Astrocyte (in vitro differentiated cells and primary cell): ENCODE results near the gene POLD2. TPM values are rescaled to one million over a fixed set of nuclear protein-coding genes. Genes with fewer than 3 reads are reported as not detected.

Source experiments
- DNase-seq: peaks from one replicate; pipeline ENCODE4 v3.0.0-alpha.2; 2010; ENCODE audit warnings: low read depth
- FAIRE-seq: peaks from 2 replicates; lab custom pipeline; 2011; peaks lifted over from hg19 to GRCh38; lab: Jason Lieb, UNC
- H2AFZ ChIP-seq: 2 replicates; pipeline ENCODE4 v1.6.0; 2012; ENCODE audit warnings: low read depth, low read length, inconsistent platforms
- H3K27ac ChIP-seq: 2 replicates; pipeline ENCODE4 v1.5.1; 2011; ENCODE audit warnings: low read depth, low read length, inconsistent platforms
- H3K27me3 ChIP-seq: 2 replicates; pipeline ENCODE4 v1.6.0; 2011; ENCODE audit warnings: low read length, inconsistent platforms; ENCODE audit not compliant: insufficient read depth
- H3K36me3 ChIP-seq: 2 replicates; pipeline ENCODE4 v1.5.1; 2011; ENCODE audit warnings: low read length, inconsistent platforms; ENCODE audit not compliant: insufficient read depth
- H3K4me1 ChIP-seq: 2 replicates; pipeline ENCODE4 v1.5.1; 2011; ENCODE audit warnings: low read length, inconsistent platforms; ENCODE audit not compliant: insufficient read depth
- H3K4me2 ChIP-seq: 2 replicates; pipeline ENCODE4 v1.6.0; 2012; ENCODE audit warnings: low read length, inconsistent platforms
- H3K4me3 ChIP-seq: 2 replicates; pipeline ENCODE4 v1.5.1; 2011; ENCODE audit warnings: low read depth, mild to moderate bottlenecking, low read length, inconsistent platforms; ENCODE audit not compliant: insufficient read depth
- H3K79me2 ChIP-seq: 2 replicates; pipeline ENCODE4 v1.6.0; 2012; ENCODE audit warnings: mild to moderate bottlenecking, low read length, inconsistent platforms; ENCODE audit not compliant: insufficient read depth
- H3K9ac ChIP-seq: 2 replicates; pipeline ENCODE4 v1.6.0; 2012; ENCODE audit warnings: mild to moderate bottlenecking, low read length, inconsistent platforms
- H3K9me3 ChIP-seq: 2 replicates; pipeline ENCODE4 v1.5.1; 2012; ENCODE audit warnings: low read depth, mild to moderate bottlenecking, low read length, inconsistent platforms; ENCODE audit not compliant: insufficient read depth
- H4K20me1 ChIP-seq: 2 replicates; pipeline ENCODE4 v1.6.0; 2012; ENCODE audit warnings: low read length, inconsistent platforms; ENCODE audit not compliant: insufficient read depth
- H3K27ac Mint-ChIP-seq: one replicate; pipeline ENCODE4 v1.8.0; 2021; ENCODE audit warnings: mild to moderate bottlenecking, mixed read lengths; ENCODE audit not compliant: unreplicated experiment
- H3K27me3 Mint-ChIP-seq: one replicate; pipeline ENCODE4 v1.8.0; 2021; ENCODE audit warnings: low read depth, mixed read lengths; ENCODE audit not compliant: unreplicated experiment
- H3K36me3 Mint-ChIP-seq: one replicate; pipeline ENCODE4 v1.8.0; 2021; ENCODE audit warnings: low read depth, mixed read lengths; ENCODE audit not compliant: unreplicated experiment
- H3K4me1 Mint-ChIP-seq: one replicate; pipeline ENCODE4 v1.8.0; 2021; ENCODE audit warnings: low read depth, mixed read lengths; ENCODE audit not compliant: unreplicated experiment
- H3K4me3 Mint-ChIP-seq: one replicate; pipeline ENCODE4 v1.8.0; 2021; ENCODE audit warnings: mild to moderate bottlenecking, moderate library complexity, mixed read lengths; ENCODE audit not compliant: unreplicated experiment
- H3K9me3 Mint-ChIP-seq: one replicate; pipeline ENCODE4 v1.8.0; 2021; ENCODE audit warnings: mild to moderate bottlenecking, mixed read lengths; ENCODE audit not compliant: unreplicated experiment
- EZH2 ChIP-seq: IDR thresholded peaks from 2 replicates; pipeline ENCODE4 v1.6.1; 2012; ENCODE audit warnings: mild to moderate bottlenecking, low read length, inconsistent platforms; ENCODE audit not compliant: insufficient read depth
- total RNA-seq: library from RNA; stranded (reverse); gene quantifications from 2 replicates; pipeline ENCODE4 v1.2.1, GENCODE V29; 2021
- TF ChIP-seq, protein P1 (sequence below): IDR thresholded peaks from 2 replicates; pipeline ENCODE4 v1.5.1; 2011; ENCODE audit warnings: low read depth, mild to moderate bottlenecking, inconsistent platforms, low read length, moderate library complexity; ENCODE audit not compliant: insufficient read depth

The POLD2 gene
- total RNA-seq, 1 donor from 2014 or later, result 67.7 TPM

DNA sequence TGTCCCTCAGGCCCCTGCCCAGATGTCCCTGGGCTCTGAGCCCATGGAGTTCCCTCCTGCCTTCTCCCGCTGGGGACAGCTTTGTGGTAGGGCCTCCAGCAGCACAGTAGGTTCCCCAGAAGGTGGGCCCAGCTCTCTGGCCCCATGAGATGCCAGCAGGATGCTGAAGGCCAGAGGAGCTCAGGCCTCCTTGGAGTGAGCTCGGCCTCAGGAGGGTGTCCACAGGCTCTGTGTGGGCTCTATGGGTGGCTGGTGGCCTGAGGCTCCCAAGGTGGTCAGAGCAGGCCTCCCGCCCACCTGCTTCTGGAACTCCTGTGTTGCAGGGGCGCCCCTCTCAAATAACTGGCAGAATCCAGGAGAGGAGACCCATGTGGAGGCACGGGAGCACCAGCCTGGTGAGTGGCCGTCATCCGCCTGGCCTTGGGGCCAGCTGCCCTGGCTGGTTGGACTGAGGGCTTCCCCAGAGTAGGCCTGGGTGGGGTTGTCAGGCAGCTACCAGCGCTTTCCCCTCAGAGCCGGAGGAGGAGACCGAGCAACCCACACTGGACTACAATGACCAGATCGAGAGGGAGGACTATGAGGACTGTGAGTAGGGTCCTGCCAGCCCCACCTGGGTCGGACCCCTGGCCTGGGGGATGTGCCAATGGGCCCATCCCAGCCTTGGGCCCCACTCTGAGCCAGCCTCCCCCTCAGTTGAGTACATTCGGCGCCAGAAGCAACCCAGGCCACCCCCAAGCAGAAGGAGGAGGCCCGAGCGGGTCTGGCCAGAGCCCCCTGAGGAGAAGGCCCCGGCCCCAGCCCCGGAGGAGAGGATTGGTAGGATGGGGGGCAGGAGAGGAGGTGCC, 16.0 kb downstream of the POLD2 start:
- DNase-seq, result no peak
- Histone ChIP-seq H3K9ac (no peak overlapping the region), H3K9me3 (no peaks in the 10 kb centered on the region), H3K4me1 (peaks cover 16% of the 10 kb centered on the region), H3K36me3 (no peaks in the 10 kb centered on the region), H4K20me1 (peaks cover 44% of the 10 kb centered on the region), H3K79me2 (peaks cover 15% of the 10 kb centered on the region), H3K4me3 (no peak overlapping the region), H3K27ac (no peak overlapping the region), H2AFZ (no peak overlapping the region), H3K27me3 (no peaks in the 10 kb centered on the region), H3K4me2 (no peak overlapping the region)
- H3K27me3 Mint-ChIP-seq, result no peaks in the 10 kb centered on the region
- no peak for FAIRE-seq
- TF ChIP-seq, protein P1, sequence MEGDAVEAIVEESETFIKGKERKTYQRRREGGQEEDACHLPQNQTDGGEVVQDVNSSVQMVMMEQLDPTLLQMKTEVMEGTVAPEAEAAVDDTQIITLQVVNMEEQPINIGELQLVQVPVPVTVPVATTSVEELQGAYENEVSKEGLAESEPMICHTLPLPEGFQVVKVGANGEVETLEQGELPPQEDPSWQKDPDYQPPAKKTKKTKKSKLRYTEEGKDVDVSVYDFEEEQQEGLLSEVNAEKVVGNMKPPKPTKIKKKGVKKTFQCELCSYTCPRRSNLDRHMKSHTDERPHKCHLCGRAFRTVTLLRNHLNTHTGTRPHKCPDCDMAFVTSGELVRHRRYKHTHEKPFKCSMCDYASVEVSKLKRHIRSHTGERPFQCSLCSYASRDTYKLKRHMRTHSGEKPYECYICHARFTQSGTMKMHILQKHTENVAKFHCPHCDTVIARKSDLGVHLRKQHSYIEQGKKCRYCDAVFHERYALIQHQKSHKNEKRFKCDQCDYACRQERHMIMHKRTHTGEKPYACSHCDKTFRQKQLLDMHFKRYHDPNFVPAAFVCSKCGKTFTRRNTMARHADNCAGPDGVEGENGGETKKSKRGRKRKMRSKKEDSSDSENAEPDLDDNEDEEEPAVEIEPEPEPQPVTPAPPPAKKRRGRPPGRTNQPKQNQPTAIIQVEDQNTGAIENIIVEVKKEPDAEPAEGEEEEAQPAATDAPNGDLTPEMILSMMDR, result no peak
- TF ChIP-seq EZH2, result no peak
- no peaks in the 10 kb centered on the region for H3K9me3 Mint-ChIP-seq
- H3K36me3 Mint-ChIP-seq, result peaks cover 15% of the 10 kb centered on the region
- no peak overlapping the region for H3K27ac Mint-ChIP-seq
- no peak overlapping the region for H3K4me3 Mint-ChIP-seq
- H3K4me1 Mint-ChIP-seq, result peaks cover 19% of the 10 kb centered on the region

DNA sequence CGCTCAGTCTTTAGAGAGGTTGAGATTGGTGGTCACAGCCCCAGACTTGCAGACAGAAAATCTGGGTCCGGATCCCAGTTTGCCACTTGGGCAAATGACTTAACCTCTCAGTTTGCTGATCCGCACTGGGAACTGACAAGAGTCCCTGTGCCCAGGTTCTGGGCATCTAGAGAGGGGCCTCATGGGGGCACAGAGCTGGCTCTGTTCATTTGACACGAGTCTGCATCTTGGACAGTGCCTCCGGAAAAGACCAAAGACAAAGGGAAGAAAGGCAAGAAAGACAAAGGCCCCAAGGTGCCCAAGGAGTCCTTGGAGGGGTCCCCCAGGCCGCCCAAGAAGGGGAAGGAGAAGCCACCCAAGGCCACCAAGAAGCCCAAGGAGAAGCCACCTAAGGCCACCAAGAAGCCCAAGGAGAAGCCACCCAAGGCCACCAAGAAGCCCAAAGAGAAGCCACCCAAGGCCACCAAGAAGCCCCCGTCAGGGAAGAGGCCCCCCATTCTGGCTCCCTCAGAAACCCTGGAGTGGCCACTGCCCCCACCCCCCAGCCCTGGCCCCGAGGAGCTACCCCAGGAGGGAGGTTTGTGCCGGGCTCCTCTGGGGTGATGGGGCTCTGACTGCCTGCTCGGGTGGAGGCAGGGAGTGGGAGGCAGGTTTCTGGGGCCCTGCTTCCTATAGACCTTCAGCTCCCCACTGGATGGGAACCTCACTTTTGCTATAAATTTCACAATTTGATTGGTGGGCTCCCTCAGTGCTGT, 16.9 kb downstream of the POLD2 start:
- FAIRE-seq (no peak), DNase-seq (no peak)
- TF ChIP-seq, protein P1, result no peak
- TF ChIP-seq EZH2, result no peak
- H3K4me2 ChIP-seq, result peak overlapping the region; percentile 89
- peaks cover 39% of the 10 kb centered on the region for H4K20me1 ChIP-seq
- peaks cover 16% of the 10 kb centered on the region for H3K4me1 ChIP-seq
- H3K9me3 ChIP-seq, result no peaks in the 10 kb centered on the region
- H2AFZ ChIP-seq, result no peak overlapping the region
- no peak overlapping the region for H3K4me3 Mint-ChIP-seq
- H3K9me3 Mint-ChIP-seq, result no peaks in the 10 kb centered on the region
- no peaks in the 10 kb centered on the region for H3K27me3 Mint-ChIP-seq
- peak overlapping the region; percentile 70 for H3K4me3 ChIP-seq
- no peak overlapping the region for H3K27ac ChIP-seq
- H3K27ac Mint-ChIP-seq, result no peak overlapping the region
- H3K4me1 Mint-ChIP-seq, result peaks cover 22% of the 10 kb centered on the region
- no peak overlapping the region for H3K9ac ChIP-seq
- H3K36me3 ChIP-seq, result no peaks in the 10 kb centered on the region
- H3K79me2 ChIP-seq, result peaks cover 15% of the 10 kb centered on the region
- peaks cover 13% of the 10 kb centered on the region for H3K36me3 Mint-ChIP-seq
- H3K27me3 ChIP-seq, result no peaks in the 10 kb centered on the region
